BLaER1 treated with 17β-estradiol and CSF1 and Interleukin-3, amounts not matched to agents 10 nM and 100 nM (cell line): Measurements from ENCODE around the gene STMN3.
"Not testable (repeated sequence)": the region's sequence is repeated elsewhere in the genome, so short reads cannot be mapped to it uniquely, and the experiment has no call there.

Source experiments
- H3K27ac ChIP-seq, 11 experiments: shearing (Covaris generic); formaldehyde crosslinking; 2 replicates each; pipeline ENCODE4 v1.8.1; 2022
- H3K27me3 ChIP-seq, 11 experiments: shearing (Covaris generic); formaldehyde crosslinking; 2 replicates each; pipeline ENCODE4 v1.8.1; 2022
- H3K36me3 ChIP-seq, 11 experiments: shearing (Covaris generic); formaldehyde crosslinking; 2 replicates each; pipeline ENCODE4 v1.8.1; 2022
- H3K4me1 ChIP-seq, 10 experiments: shearing (Covaris generic); formaldehyde crosslinking; 2 replicates each; pipeline ENCODE4 v1.8.1; 2022
- H3K4me2 ChIP-seq, 11 experiments: shearing (Covaris generic); formaldehyde crosslinking; 2 replicates each; pipeline ENCODE4 v1.8.1; 2022
- H3K4me3 ChIP-seq, 10 experiments: shearing (Covaris generic); formaldehyde crosslinking; 2 replicates each; pipeline ENCODE4 v1.8.1; 2022
- H3K9ac ChIP-seq, 11 experiments: shearing (Covaris generic); formaldehyde crosslinking; 2 replicates each; pipeline ENCODE4 v1.8.1; 2022
- H3K9me3 ChIP-seq, 11 experiments: shearing (Covaris generic); formaldehyde crosslinking; replicated peaks in 1 of 11; 2 replicates each; pipeline ENCODE4 v1.8.1; 2022
- H4K20me1 ChIP-seq, 11 experiments: shearing (Covaris generic); formaldehyde crosslinking; 2 replicates each; pipeline ENCODE4 v1.8.1; 2022
- Cebpa-rat ChIP-seq, 11 experiments: shearing (Covaris generic); IDR thresholded peaks; 2 replicates each; pipeline ENCODE4 v1.8.1; 2022

The STMN3 gene

GRCh38 chr20:63602321-63602720, 50.9 kb downstream of the STMN3 start:
- H3K4me1 ChIP-seq = peaks cover 10 to 37% (median 31%) of the 10 kb centered on the region in 10 experiments
- no peak overlapping the region for H3K27ac ChIP-seq
- peak overlapping the region in 8 of 11 experiments; percentile 13 to 51 (median 40); a peak in 11 of 22 replicates for H3K4me2 ChIP-seq
- H3K4me3 ChIP-seq = no peak overlapping the region
- no peaks in the 10 kb centered on the region for H3K27me3 ChIP-seq
- peaks cover 70 to 85% (median 75%) of the 10 kb centered on the region in 11 experiments for H3K36me3 ChIP-seq
- peaks cover 0 to 4% (median 0%) of the 10 kb centered on the region in 11 experiments; a peak in 3 of 22 replicates for H3K9me3 ChIP-seq
- H4K20me1 ChIP-seq = peaks cover 35 to 92% (median 67%) of the 10 kb centered on the region in 11 experiments; a peak in 21 of 22 replicates
- no peak for TF ChIP-seq Cebpa-rat (IDR thresholded peaks at IDR 0.05)
- H3K9ac ChIP-seq = no peak overlapping the region

DNA sequence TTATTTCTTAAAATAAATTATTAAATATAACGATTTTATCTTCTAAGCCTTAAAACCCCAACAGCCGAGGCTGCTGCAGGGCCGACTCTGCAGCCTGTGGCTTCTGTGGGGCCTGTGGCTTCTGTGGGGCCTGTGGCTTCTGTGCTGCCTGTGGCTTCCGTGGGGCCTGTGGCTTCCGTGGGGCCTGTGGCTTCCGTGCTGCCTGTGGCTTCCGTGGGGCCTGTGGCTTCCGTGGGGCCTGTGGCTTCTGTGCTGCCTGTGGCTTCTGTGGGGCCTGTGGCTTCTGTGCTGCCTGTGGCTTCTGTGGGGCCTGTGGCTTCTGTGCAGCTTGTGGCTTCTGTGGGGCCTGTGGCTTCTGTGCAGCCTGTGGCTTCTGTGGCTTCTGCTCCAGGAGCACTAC, 51.5 kb downstream of the STMN3 start:
- peaks cover 73 to 90% (median 82%) of the 10 kb centered on the region in 11 experiments for H3K36me3 ChIP-seq
- H3K27ac ChIP-seq, H3K27me3 ChIP-seq: not testable (repeated sequence)

DNA sequence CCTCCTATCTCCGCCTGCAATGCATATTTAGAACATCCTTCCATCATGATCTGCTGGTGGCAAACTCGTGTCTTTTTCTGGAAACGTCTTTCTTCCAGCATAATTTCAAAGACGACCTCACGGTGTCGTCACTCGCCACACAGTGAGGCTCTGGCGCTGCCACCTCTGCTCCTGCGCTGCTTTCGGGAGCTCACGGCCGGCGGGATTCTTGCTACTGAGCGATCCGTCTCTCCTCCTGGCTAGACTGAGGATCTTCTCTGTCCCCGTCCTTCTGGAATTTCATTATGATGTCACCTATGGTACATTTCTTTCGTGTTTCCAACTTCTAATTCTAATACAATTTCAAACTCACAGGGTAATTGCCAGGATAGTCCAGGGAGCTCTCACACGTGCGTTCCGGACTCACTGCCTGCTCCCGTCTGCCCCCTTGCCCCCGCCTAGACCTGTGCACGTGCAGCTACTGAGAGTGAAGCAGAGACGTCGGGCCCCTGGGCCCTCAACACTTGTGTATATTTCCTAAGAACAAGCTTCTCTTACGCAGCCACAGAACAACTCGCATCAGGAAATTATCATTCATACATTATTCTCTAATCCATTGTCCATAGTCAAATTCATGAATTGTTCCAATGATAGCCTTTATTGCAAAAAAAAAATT, 53.7 kb downstream of the STMN3 start:
- H3K36me3 ChIP-seq = peaks cover 87 to 97% (median 93%) of the 10 kb centered on the region in 11 experiments
- no peak overlapping the region for H3K4me3 ChIP-seq
- peaks cover 12 to 87% (median 51%) of the 10 kb centered on the region in 11 experiments; a peak in 20 of 22 replicates for H4K20me1 ChIP-seq
- peaks cover 0 to 4% (median 0%) of the 10 kb centered on the region in 11 experiments; a peak in 3 of 22 replicates for H3K9me3 ChIP-seq
- TF ChIP-seq Cebpa-rat (IDR thresholded peaks at IDR 0.05) = no peak
- no peak overlapping the region for H3K9ac ChIP-seq
- no peak overlapping the region for H3K27ac ChIP-seq
- no peak overlapping the region for H3K4me2 ChIP-seq
- peaks cover 0 to 17% (median 15%) of the 10 kb centered on the region in 10 experiments; a peak in 16 of 20 replicates for H3K4me1 ChIP-seq
- H3K27me3 ChIP-seq = no peaks in the 10 kb centered on the region

More for the DNA sequence above, 51.5 kb downstream of the STMN3 start:
- not testable (repeated sequence) for H3K4me2 ChIP-seq, H3K4me3 ChIP-seq, H3K9ac ChIP-seq, H3K9me3 ChIP-seq
- H4K20me1 ChIP-seq = peaks cover 31 to 91% (median 67%) of the 10 kb centered on the region in 11 experiments; a peak in 21 of 22 replicates
- H3K4me1 ChIP-seq = peaks cover 6 to 32% (median 27%) of the 10 kb centered on the region in 10 experiments

GRCh38 chr20:63598479-63599395, 54.5 kb downstream of the STMN3 start:
- Histone ChIP-seq H3K36me3 (peaks cover 86 to 97% (median 93%) of the 10 kb centered on the region in 11 experiments), H4K20me1 (peaks cover 8 to 87% (median 44%) of the 10 kb centered on the region in 11 experiments; a peak in 20 of 22 replicates), H3K4me3 (no peak overlapping the region), H3K27me3 (no peaks in the 10 kb centered on the region), H3K4me2 (no peak overlapping the region), H3K9me3 (peaks cover 0 to 4% (median 0%) of the 10 kb centered on the region in 11 experiments; a peak in 3 of 22 replicates), H3K9ac (no peak overlapping the region), H3K4me1 (peaks cover 0 to 19% (median 14%) of the 10 kb centered on the region in 10 experiments; a peak in 16 of 20 replicates), H3K27ac (no peak overlapping the region)
- no peak for TF ChIP-seq Cebpa-rat (IDR thresholded peaks at IDR 0.05)

DNA sequence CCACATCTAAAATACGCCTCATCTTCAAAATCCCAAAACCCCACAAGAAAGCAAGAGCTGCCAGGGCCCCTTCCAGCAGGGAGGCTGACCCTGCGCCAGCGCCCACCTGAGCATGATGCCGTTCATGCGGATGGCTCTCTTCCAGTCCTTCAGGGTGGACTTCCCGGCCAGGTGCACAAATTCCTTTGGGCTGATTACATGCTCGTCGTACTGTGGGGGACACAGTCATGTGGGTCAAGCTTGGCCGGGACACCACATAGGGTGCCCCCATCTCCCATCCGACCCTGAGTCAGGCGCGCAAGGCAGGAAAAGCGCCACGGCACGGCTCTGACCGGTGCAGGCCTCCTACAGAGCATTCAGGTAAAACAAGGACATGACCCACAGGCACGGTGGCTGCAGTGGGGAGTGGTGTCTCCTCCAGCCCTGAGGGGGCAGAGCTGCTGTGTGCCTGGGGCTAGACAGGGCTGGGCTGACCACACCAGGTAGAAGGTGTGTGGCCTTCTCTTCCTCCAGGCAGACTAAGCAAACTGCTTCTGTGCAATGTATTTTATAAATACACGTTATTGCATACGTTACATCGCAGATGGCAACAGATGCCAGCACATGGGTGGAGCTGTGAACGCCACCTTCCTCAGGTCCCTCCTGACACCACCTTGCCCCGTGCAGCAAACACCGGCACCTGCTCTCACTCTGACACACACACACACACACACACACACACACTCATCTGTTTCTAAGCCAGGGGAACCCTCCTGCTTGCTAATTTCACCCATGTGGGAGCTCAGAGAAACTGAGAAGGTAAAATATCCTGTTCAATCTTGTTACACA, 55.4 kb downstream of the STMN3 start:
- Histone ChIP-seq H3K4me3 (no peak overlapping the region), H3K27me3 (no peaks in the 10 kb centered on the region), H3K9me3 (peaks cover 0 to 4% (median 0%) of the 10 kb centered on the region in 11 experiments; a peak in 3 of 22 replicates), H3K4me2 (no peak overlapping the region), H3K9ac (no peak overlapping the region), H4K20me1 (peaks cover 3 to 92% (median 43%) of the 10 kb centered on the region in 11 experiments; a peak in 19 of 22 replicates), H3K27ac (no peak overlapping the region), H3K4me1 (peaks cover 0 to 10% (median 5%) of the 10 kb centered on the region in 10 experiments; a peak in 16 of 20 replicates), H3K36me3 (peaks cover 86 to 97% (median 93%) of the 10 kb centered on the region in 11 experiments)
- no peak for TF ChIP-seq Cebpa-rat (IDR thresholded peaks at IDR 0.05)

- H3K27me3 ChIP-seq = no peaks in the 10 kb centered on the region
- peaks cover 0 to 94% (median 37%) of the 10 kb centered on the region in 11 experiments; a peak in 18 of 22 replicates for H4K20me1 ChIP-seq
- no peaks in the 10 kb centered on the region for H3K9me3 ChIP-seq
- H3K36me3 ChIP-seq = peaks cover 86 to 97% (median 93%) of the 10 kb centered on the region in 11 experiments
- no peak overlapping the region for H3K4me2 ChIP-seq
- no peak overlapping the region for H3K27ac ChIP-seq
- H3K9ac ChIP-seq = no peak overlapping the region
- TF ChIP-seq Cebpa-rat (IDR thresholded peaks at IDR 0.05) = no peak
- no peak overlapping the region for H3K4me3 ChIP-seq
- H3K4me1 ChIP-seq = 0 out of 20 replicates have a peak, but pooled peaks cover 0 to 3% (median 0%) of the 10 kb centered on the region in 10 experiments
These were observed 56.8 kb downstream of the STMN3 start for GRCh38 chr20:63596423-63596822.

DNA sequence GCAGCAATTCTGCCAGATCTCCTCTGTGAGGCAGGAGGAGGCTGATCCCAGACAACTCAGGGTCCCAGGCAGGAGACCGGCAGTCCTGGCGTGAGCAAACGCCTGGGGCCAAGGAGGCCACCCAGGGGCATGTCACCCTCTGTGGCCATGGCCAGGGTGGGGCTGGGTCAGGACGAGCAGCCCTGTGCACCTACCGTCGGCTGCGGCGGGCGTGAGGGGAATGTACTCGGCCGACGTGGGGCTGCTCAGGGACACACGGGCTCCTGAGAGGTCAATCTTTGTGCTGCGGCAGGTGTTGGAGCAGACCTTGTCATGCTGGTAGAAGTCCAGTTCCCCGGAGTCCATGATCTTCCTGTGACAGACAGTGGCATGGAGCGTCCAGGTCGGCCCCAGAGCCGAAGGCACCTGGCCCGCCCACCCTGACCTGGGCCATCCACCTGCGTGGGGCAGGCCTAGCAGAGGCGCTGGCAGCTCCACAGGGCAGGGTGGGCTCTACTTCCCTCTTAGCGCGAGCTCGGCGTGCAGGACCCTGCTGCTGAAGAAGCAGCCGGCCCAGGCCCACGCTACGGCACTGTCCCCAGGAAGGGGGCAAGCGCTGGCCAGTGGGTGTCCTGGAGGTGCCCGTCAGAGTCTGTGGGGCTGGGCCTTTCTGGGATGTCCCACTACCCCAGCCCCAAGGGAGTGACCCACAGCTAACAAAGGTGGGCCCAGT, 57.7 kb downstream of the STMN3 start:
- H3K36me3 ChIP-seq = peaks cover 84 to 97% (median 93%) of the 10 kb centered on the region in 11 experiments
- H3K27me3 ChIP-seq = no peaks in the 10 kb centered on the region
- H3K9me3 ChIP-seq = no peaks in the 10 kb centered on the region
- H3K4me2 ChIP-seq = no peak overlapping the region
- H3K4me3 ChIP-seq = no peak overlapping the region
- peaks cover 0 to 5% (median under 1%) of the 10 kb centered on the region in 10 experiments; a peak in 7 of 20 replicates for H3K4me1 ChIP-seq
- no peak overlapping the region for H3K27ac ChIP-seq
- no peak overlapping the region for H3K9ac ChIP-seq
- TF ChIP-seq Cebpa-rat (IDR thresholded peaks at IDR 0.05) = no peak
- H4K20me1 ChIP-seq = peaks cover 0 to 94% (median 31%) of the 10 kb centered on the region in 11 experiments; a peak in 18 of 22 replicates
